Thyroid gland (tissue), 4 donors: ENCODE measurements around the gene MOCOS.

Experiments used
- CTCF ChIP-seq, 6 experiments: fragments of 200-600 bp in 3 of 6; fragments of 450-650 bp in 3 of 6; sonication (generic) in 3 of 6; IDR thresholded peaks; one replicate each; pipeline ENCODE4 v1.5.1; 2016 to 2019; ENCODE audit warnings: antibody characterized with exemption in 6 of 6, mild to moderate bottlenecking in 2 of 6, inconsistent platforms in 1 of 6, moderate library complexity in 1 of 6
- POLR2A ChIP-seq, 2 donors: fragments of 450-650 bp; IDR thresholded peaks; one replicate each; pipeline ENCODE4 v1.6.1; 2017; ENCODE audit warnings: antibody characterized with exemption in 2 of 2, mild to moderate bottlenecking in 2 of 2, moderate library complexity in 1 of 2

- TF ChIP-seq CTCF (IDR thresholded peaks at IDR 0.05): no peak
- no peak for TF ChIP-seq POLR2A (IDR thresholded peaks at IDR 0.05)
Observed at GRCh38 chr18:36295880-36296301, 108.6 kb downstream of the MOCOS start.
